Measurements from ENCODE around the gene ZNF316.
A peak's percentile ranks its signal among the peaks of the same experiment; 100 is the strongest.

Gene ZNF316

GRCh38 chr7:6636741-6637543 is at the start of gene ZNF316:
TSS of gene ZNF316 (plus strand) at chr7:6637318. CDS start at chr7:6642410, 5,092 bp downstream.
- peak; percentile 79 for DNase-seq (ENCODE audit: low spot score)

GRCh38 chr7:6588566-6588965 is 48.6 kb upstream of the ZNF316 start:
- DNase-seq (ENCODE audit: low spot score), result no peak

- DNase-seq (ENCODE audit: low spot score), result no peak
Observed at GRCh38 chr7:6589151-6589828, 47.8 kb upstream of the ZNF316 start.

- peak; percentile 97 for DNase-seq (ENCODE audit: low spot score)
Observed at GRCh38 chr7:6589829-6590644, 47.1 kb upstream of the ZNF316 start, which contains the start of gene INTS15. TSS of gene INTS15 (plus strand) at chr7:6590021. CDS start at chr7:6590284, 263 bp downstream.

- DNase-seq (ENCODE audit: low spot score), result no peak
Observed at GRCh38 chr7:6590645-6591110, 46.4 kb upstream of the ZNF316 start.

GRCh38 chr7:6600093-6600492 is 37.0 kb upstream of the ZNF316 start:
- no peak for DNase-seq (ENCODE audit: low spot score)

GRCh38 chr7:6604458-6604857 is 32.7 kb upstream of the ZNF316 start:
- no peak for DNase-seq (ENCODE audit: low spot score)

GRCh38 chr7:6606866-6607583 is 30.1 kb upstream of the ZNF316 start:
- DNase-seq (ENCODE audit: low spot score), result no peak

- DNase-seq (ENCODE audit: low spot score), result no peak
Observed at GRCh38 chr7:6607651-6608051, 29.5 kb upstream of the ZNF316 start.

GRCh38 chr7:6608081-6608480 is 29.0 kb upstream of the ZNF316 start:
- no peak for DNase-seq (ENCODE audit: low spot score)

GRCh38 chr7:6608794-6609193 is 28.3 kb upstream of the ZNF316 start:
- no peak for DNase-seq (ENCODE audit: low spot score)

GRCh38 chr7:6612819-6613218 is 24.3 kb upstream of the ZNF316 start:
- DNase-seq (ENCODE audit: low spot score), result no peak

GRCh38 chr7:6613706-6614105 is 23.4 kb upstream of the ZNF316 start:
- DNase-seq (ENCODE audit: low spot score), result no peak

- DNase-seq (ENCODE audit: low spot score), result peak; percentile 83
Observed at GRCh38 chr7:6614953-6615722, 22.0 kb upstream of the ZNF316 start, which contains the start of gene ZNF853. TSS of gene ZNF853 (plus strand) at chr7:6615610. CDS start at chr7:6616175, 565 bp downstream.

- peak; percentile 75 for DNase-seq (ENCODE audit: low spot score)
Observed at GRCh38 chr7:6615723-6616555, 21.2 kb upstream of the ZNF316 start.

- no peak for DNase-seq (ENCODE audit: low spot score)
Observed at GRCh38 chr7:6616854-6617643, 20.1 kb upstream of the ZNF316 start.

GRCh38 chr7:6618621-6619020 is 18.5 kb upstream of the ZNF316 start:
- no peak for DNase-seq (ENCODE audit: low spot score)

GRCh38 chr7:6619961-6620360 is 17.2 kb upstream of the ZNF316 start:
- DNase-seq (ENCODE audit: low spot score), result no peak
